Measurements from ENCODE around the gene NDUFA1. TPM values are rescaled to one million over a fixed set of nuclear protein-coding genes. Genes with fewer than 3 reads are reported as not detected.
A peak's percentile ranks its signal among the peaks of the same experiment; 100 is the strongest.

NDUFA1 gene
- total RNA-seq, 1 donor from 2014 or later = 70.4 TPM

DNA sequence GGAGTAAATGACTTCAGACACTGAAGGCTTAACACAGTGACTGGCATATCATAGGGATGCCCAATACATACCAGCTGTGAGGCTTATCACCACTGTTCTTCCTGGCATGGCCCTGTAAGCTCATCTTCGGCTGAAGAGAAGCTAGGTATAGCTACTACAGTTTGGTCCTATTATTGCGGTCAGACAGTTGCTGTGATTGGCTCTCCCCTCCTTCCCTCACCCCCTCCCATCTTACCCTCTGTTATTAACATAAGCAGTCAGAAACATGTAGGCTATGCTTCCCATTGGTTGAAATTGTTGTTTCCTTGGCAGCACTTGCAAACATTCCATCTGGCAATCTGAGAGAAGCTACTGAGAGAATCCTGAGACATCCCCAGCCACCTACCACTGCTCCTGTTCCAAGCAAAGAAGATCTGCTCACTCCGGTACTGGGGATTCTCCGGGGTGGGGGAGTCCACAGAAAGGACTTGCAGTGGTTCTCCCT lies 24.3 kb downstream of the NDUFA1 start, which contains the start of gene AKAP14:
Gene AKAP14 (plus strand): TSS at position 51 of the 484 bp plus-strand sequence. CDS start 7,331 bp downstream, outside the sequence.
- no peak for DNase-seq
- TF ChIP-seq, protein P1, sequence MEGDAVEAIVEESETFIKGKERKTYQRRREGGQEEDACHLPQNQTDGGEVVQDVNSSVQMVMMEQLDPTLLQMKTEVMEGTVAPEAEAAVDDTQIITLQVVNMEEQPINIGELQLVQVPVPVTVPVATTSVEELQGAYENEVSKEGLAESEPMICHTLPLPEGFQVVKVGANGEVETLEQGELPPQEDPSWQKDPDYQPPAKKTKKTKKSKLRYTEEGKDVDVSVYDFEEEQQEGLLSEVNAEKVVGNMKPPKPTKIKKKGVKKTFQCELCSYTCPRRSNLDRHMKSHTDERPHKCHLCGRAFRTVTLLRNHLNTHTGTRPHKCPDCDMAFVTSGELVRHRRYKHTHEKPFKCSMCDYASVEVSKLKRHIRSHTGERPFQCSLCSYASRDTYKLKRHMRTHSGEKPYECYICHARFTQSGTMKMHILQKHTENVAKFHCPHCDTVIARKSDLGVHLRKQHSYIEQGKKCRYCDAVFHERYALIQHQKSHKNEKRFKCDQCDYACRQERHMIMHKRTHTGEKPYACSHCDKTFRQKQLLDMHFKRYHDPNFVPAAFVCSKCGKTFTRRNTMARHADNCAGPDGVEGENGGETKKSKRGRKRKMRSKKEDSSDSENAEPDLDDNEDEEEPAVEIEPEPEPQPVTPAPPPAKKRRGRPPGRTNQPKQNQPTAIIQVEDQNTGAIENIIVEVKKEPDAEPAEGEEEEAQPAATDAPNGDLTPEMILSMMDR (IDR thresholded peaks at IDR 0.05) = no peak

DNA sequence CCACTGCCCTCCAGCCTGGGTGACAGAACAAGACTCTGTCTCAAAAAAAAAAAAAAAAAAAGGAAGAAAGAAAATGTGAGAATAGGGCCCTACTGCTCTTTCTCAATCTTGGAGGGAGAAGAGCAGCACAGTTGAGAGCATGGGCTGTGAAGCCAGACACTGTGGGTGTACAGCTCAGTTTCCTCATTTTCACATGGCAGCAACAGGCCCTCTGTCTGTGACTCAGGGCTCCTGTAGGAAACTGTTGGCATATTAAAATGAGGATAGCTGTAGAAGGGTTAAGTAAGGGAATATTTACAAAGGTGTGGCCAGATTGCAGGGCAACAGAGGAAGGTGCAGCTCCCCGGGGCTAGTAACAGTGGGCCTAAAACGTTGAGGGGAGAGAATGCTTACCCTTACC lies 27.5 kb downstream of the NDUFA1 start:
- Histone ChIP-seq H3K27ac (no peak overlapping the region), H3K9me3 (no peaks in the 10 kb centered on the region), H3K36me3 (no peaks in the 10 kb centered on the region), H3K4me1 (no peaks in the 10 kb centered on the region), H3K27me3 (no peaks in the 10 kb centered on the region), H3K4me3 (no peak overlapping the region)
- ATAC-seq (peak; percentile 87), DNase-seq (no peak)
- TF ChIP-seq, protein P1 (IDR thresholded peaks at IDR 0.05) = no peak
- intact Hi-C loops (cut with DNase I) = no loop called here

More for the DNA sequence above, 24.3 kb downstream of the NDUFA1 start, which contains the start of gene AKAP14:
- intact Hi-C loops (cut with DNase I) = no loop called here
- H3K27me3 ChIP-seq = no peaks in the 10 kb centered on the region
- H3K9me3 ChIP-seq = no peaks in the 10 kb centered on the region
- no peaks in the 10 kb centered on the region for H3K4me1 ChIP-seq
- ATAC-seq = no peak
- no peak within 1 kb of the TSS for H3K27ac ChIP-seq
- no peaks in the 10 kb centered on the region for H3K36me3 ChIP-seq
- no peak within 1 kb of the TSS for H3K4me3 ChIP-seq

DNA sequence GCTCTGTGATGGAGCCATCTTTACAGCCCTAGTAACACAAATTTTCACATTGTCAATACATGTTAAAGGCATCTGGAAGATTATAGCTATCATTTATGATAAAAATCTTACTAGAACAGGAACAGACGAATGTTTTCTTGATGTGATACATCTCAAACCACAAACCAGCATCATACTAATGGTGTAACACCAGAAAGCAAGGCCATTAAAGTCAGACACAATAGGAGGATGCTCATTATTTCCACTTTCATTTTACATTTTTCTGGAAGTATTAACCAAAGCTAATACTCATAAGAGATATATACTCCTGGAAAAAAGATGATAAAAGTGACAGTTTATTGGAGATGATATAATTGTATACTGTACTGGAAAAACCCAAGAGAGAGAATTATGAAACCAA lies 29.3 kb downstream of the NDUFA1 start:
- Histone ChIP-seq H3K27me3 (no peaks in the 10 kb centered on the region), H3K36me3 (no peaks in the 10 kb centered on the region), H3K4me3 (no peak overlapping the region), H3K27ac (no peak overlapping the region), H3K4me1 (no peaks in the 10 kb centered on the region), H3K9me3 (no peaks in the 10 kb centered on the region)
- intact Hi-C loops (cut with DNase I) = no loop called here
- no peak for ATAC-seq
- DNase-seq = no peak
- TF ChIP-seq, protein P1 (IDR thresholded peaks at IDR 0.05) = no peak

DNA sequence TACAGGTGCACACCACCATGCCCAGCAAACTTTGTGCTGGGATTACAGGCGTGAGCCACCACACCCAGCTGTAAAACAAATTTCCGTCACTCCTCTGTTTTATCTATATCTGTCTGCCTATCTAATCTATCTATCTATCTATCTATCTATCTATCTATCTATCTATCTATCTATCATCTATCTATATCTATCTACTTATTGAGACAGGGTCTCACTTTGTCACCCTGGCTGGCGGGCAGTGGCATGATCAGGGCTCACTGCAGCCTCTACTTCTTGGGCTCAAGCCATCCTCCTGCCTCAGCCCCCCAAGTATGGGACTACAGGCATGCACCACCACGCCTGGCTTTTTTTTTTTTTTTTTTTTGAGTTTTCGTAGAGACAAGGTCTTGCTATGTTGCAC lies 44.7 kb downstream of the NDUFA1 start:
- Histone ChIP-seq H3K27ac (no peak overlapping the region), H3K9me3 (no peaks in the 10 kb centered on the region), H3K36me3 (no peaks in the 10 kb centered on the region), H3K4me1 (no peaks in the 10 kb centered on the region), H3K27me3 (no peaks in the 10 kb centered on the region), H3K4me3 (no peak overlapping the region)
- ATAC-seq (no peak), DNase-seq (no peak)
- TF ChIP-seq, protein P1 (IDR thresholded peaks at IDR 0.05) = no peak
- intact Hi-C loops (cut with DNase I) = no loop called here

DNA sequence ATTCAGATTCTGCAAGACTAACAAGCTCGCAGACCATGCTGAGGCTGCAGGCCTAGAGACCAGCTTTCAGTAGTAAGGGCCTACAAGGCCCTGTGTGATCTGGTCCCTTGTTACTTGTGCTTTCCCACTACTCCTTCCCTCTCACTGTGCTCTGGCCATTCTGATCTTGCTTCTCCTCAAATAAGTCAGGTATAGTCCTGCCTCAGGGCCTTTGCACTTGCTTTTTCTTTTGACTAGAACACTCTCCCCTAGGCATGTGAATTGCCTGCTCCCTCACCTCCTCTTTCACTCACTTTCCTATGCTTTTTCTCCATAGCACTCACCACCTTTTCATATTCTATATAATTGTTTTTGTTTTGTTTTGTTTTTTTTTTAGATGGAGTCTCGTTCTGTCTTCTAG lies 46.2 kb downstream of the NDUFA1 start:
- TF ChIP-seq, protein P1 (IDR thresholded peaks at IDR 0.05) = no peak
- no peaks in the 10 kb centered on the region for H3K9me3 ChIP-seq
- ATAC-seq = no peak
- no peak overlapping the region for H3K4me3 ChIP-seq
- intact Hi-C loops (cut with DNase I) = no loop called here
- H3K4me1 ChIP-seq = no peaks in the 10 kb centered on the region
- H3K27me3 ChIP-seq = no peaks in the 10 kb centered on the region
- no peaks in the 10 kb centered on the region for H3K36me3 ChIP-seq
- no peak overlapping the region for H3K27ac ChIP-seq
- no peak for DNase-seq
